Measurements from ENCODE around the gene ALMS1. TPM values are rescaled to one million over a fixed set of nuclear protein-coding genes. Genes with fewer than 3 reads are reported as not detected.
"Not testable (repeated sequence)": the region's sequence is repeated elsewhere in the genome, so short reads cannot be mapped to it uniquely, and the experiment has no call there.

ALMS1 gene
- polyA plus RNA-seq, 2 of the 4 experiments (the other 2 are of a cell fraction) = 5.2 to 13.5 TPM

DNA sequence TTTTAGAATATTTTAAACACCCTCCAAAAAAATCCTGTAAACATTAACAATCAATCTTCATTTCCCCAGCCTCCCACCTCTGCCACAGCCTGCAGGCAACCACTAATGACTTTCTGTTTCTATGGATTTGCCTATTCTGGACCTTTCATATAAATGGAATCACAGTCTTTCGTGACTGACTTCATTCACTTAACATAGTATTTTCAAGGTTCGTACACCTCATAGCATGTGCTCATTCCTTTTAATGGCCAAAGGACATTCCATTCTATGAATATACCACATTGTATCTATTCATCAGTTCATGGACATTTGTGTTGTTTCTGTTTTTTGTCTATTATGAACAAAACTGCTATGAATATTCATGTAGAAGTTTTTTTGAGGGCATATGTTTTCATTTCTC, 208.0 kb downstream of the ALMS1 start:
- ATAC-seq (no peak), DNase-seq (ENCODE audit: low read depth in 1 of 2, low spot score in 1 of 2) (no peak), FAIRE-seq (no peak)
- TF ChIP-seq ZNF302 (CRISPR knock-in tag; IDR thresholded peaks at IDR 0.05) (no peak), HOXB5 (CRISPR knock-in tag; IDR thresholded peaks at IDR 0.05) (no peak), HDAC2 (IDR thresholded peaks at IDR 0.05) (no peak), SMC3 (IDR thresholded peaks at IDR 0.05) (no peak), CHD4 (IDR thresholded peaks at IDR 0.05; ENCODE audit: borderline replicate concordance) (no peak), EP300 (IDR thresholded peaks at IDR 0.05) (no peak), CBX2 (IDR thresholded peaks at IDR 0.05; ENCODE audit: borderline replicate concordance, low read depth) (no peak), CEBPB (IDR thresholded peaks at IDR 0.05) (no peak), HOXA7 (CRISPR knock-in tag; IDR thresholded peaks at IDR 0.05) (no peak)
- TF ChIP-seq, protein P1, sequence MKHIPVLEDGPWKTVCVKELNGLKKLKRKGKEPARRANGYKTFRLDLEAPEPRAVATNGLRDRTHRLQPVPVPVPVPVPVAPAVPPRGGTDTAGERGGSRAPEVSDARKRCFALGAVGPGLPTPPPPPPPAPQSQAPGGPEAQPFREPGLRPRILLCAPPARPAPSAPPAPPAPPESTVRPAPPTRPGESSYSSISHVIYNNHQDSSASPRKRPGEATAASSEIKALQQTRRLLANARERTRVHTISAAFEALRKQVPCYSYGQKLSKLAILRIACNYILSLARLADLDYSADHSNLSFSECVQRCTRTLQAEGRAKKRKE (CRISPR knock-in tag; IDR thresholded peaks at IDR 0.05; ENCODE audit: low read depth) = no peak
- TF ChIP-seq, protein P2, sequence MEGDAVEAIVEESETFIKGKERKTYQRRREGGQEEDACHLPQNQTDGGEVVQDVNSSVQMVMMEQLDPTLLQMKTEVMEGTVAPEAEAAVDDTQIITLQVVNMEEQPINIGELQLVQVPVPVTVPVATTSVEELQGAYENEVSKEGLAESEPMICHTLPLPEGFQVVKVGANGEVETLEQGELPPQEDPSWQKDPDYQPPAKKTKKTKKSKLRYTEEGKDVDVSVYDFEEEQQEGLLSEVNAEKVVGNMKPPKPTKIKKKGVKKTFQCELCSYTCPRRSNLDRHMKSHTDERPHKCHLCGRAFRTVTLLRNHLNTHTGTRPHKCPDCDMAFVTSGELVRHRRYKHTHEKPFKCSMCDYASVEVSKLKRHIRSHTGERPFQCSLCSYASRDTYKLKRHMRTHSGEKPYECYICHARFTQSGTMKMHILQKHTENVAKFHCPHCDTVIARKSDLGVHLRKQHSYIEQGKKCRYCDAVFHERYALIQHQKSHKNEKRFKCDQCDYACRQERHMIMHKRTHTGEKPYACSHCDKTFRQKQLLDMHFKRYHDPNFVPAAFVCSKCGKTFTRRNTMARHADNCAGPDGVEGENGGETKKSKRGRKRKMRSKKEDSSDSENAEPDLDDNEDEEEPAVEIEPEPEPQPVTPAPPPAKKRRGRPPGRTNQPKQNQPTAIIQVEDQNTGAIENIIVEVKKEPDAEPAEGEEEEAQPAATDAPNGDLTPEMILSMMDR (IDR thresholded peaks at IDR 0.05) = no peak
- WGBS (ENCODE audit: missing lambda C conversion rate) = 89% methylated on average over 2 of the region's 2 CpGs
- no peaks in the 10 kb centered on the region for H3K4me1 ChIP-seq
- H3K27ac ChIP-seq = no peak overlapping the region
- peaks cover 5% of the 10 kb centered on the region; the same call in 1 of the 3 replicates for H3K9me3 ChIP-seq
- H3K4me2 ChIP-seq = no peak overlapping the region
- ChIA-PET CTCF (no interaction called here), POLR2A (no interaction called here)
- H3K4me3 ChIP-seq = no peak overlapping the region

DNA sequence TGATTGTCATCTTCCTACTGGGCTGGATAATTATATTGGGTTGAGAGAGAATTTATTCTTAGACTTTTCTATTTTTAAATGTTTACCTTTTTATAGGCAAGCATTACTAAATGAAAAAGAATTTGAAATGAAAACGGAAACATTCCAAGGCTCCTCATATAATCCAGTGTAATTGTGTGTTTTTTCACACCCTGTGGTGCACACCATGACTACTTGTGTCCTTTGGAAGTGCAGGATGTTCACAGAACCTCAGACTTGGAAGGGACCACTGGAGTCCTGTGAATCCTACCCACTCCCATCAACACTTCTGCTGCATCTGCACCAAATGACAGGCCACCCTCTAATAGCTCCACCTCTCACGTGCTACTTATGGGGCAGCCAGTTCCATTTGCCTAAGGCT, 208.6 kb downstream of the ALMS1 start:
- no peak overlapping the region for H3K4me3 ChIP-seq
- DNase-seq (ENCODE audit: low read depth in 1 of 2, low spot score in 1 of 2) (no peak), FAIRE-seq (no peak), ATAC-seq (no peak)
- ChIA-PET POLR2A (no interaction called here), CTCF (no interaction called here)
- H3K27ac ChIP-seq = no peak overlapping the region
- no peak overlapping the region for H3K4me2 ChIP-seq
- H3K9me3 ChIP-seq = peaks cover 5% of the 10 kb centered on the region; the same call in 1 of the 3 replicates
- WGBS (ENCODE audit: missing lambda C conversion rate) = 73% methylated on average over 2 of the region's 2 CpGs
- no peaks in the 10 kb centered on the region for H3K4me1 ChIP-seq
- TF ChIP-seq RNF2 (IDR thresholded peaks at IDR 0.05; ENCODE audit: borderline replicate concordance, low read depth) = no peak

DNA sequence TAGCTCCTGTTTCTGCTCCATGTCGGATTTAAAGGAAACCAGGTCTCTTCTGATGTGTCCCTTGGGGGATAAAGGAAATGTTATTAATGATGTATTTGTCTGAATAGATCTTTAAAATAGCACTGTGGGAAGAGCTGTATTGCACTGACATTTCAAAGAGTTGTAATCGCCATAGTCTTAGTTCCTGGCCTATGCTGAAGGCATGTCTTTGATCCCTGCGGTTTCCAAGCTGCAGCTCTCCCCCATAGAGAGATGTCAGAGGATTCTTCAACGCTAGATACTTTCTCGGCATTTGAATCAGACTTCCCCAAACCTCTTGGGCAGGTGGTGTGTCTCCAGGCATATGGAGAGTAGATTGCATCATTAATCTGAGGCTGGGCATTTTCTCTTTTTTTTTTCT, 216.1 kb downstream of the ALMS1 start:
- Histone ChIP-seq H3K4me3 (no peak overlapping the region), H3K27ac (no peak overlapping the region), H3K4me2 (no peak overlapping the region), H3K4me1 (no peaks in the 10 kb centered on the region), H3K9me3 (no peaks in the 10 kb centered on the region)
- WGBS (ENCODE audit: missing lambda C conversion rate) = 90% methylated on average over 5 of the region's 5 CpGs
- CTCF ChIA-PET = interaction anchor here (0.7 kb wide), 1 partner anchor 153 kb away, joined by 3 read pairs; no protein-coding TSS in a partner anchor
- no peak for ATAC-seq
- POLR2A ChIA-PET = no interaction called here
- no peak for FAIRE-seq
- TF ChIP-seq CBX2 (IDR thresholded peaks at IDR 0.05; ENCODE audit: borderline replicate concordance, low read depth) (no peak), EHMT2 (IDR thresholded peaks at IDR 0.05; ENCODE audit: low read depth) (no peak), HDAC2 (IDR thresholded peaks at IDR 0.05) (no peak), ESRRA (IDR thresholded peaks at IDR 0.05; ENCODE audit: borderline replicate concordance, low read length) (no peak), ZSCAN20 (CRISPR knock-in tag; IDR thresholded peaks at IDR 0.05) (no peak), HOXA7 (CRISPR knock-in tag; IDR thresholded peaks at IDR 0.05) (no peak), RAD21 (conservative IDR thresholded peaks at IDR 0.05 in 1 of 2, IDR thresholded peaks at IDR 0.05 in 1 of 2) (no peak), SREBF2 (IDR thresholded peaks at IDR 0.05) (no peak), HOXB13 (CRISPR knock-in tag; IDR thresholded peaks at IDR 0.05; ENCODE audit: low read depth) (no peak), MYC (IDR thresholded peaks at IDR 0.05; ENCODE audit: borderline replicate concordance, low read length) (no peak), ZNF302 (CRISPR knock-in tag; IDR thresholded peaks at IDR 0.05) (no peak)
- TF ChIP-seq, protein P3, sequence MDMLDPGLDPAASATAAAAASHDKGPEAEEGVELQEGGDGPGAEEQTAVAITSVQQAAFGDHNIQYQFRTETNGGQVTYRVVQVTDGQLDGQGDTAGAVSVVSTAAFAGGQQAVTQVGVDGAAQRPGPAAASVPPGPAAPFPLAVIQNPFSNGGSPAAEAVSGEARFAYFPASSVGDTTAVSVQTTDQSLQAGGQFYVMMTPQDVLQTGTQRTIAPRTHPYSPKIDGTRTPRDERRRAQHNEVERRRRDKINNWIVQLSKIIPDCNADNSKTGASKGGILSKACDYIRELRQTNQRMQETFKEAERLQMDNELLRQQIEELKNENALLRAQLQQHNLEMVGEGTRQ (IDR thresholded peaks at IDR 0.05) = no peak
- TF ChIP-seq, protein P4, sequence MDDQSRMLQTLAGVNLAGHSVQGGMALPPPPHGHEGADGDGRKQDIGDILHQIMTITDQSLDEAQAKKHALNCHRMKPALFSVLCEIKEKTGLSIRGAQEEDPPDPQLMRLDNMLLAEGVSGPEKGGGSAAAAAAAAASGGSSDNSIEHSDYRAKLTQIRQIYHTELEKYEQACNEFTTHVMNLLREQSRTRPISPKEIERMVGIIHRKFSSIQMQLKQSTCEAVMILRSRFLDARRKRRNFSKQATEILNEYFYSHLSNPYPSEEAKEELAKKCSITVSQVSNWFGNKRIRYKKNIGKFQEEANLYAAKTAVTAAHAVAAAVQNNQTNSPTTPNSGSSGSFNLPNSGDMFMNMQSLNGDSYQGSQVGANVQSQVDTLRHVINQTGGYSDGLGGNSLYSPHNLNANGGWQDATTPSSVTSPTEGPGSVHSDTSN (IDR thresholded peaks at IDR 0.05) = no peak
- TF ChIP-seq, protein P5, sequence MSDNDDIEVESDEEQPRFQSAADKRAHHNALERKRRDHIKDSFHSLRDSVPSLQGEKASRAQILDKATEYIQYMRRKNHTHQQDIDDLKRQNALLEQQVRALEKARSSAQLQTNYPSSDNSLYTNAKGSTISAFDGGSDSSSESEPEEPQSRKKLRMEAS (IDR thresholded peaks at IDR 0.05) = no peak
- no peak for DNase-seq (ENCODE audit: low read depth in 1 of 2, low spot score in 1 of 2)

DNA sequence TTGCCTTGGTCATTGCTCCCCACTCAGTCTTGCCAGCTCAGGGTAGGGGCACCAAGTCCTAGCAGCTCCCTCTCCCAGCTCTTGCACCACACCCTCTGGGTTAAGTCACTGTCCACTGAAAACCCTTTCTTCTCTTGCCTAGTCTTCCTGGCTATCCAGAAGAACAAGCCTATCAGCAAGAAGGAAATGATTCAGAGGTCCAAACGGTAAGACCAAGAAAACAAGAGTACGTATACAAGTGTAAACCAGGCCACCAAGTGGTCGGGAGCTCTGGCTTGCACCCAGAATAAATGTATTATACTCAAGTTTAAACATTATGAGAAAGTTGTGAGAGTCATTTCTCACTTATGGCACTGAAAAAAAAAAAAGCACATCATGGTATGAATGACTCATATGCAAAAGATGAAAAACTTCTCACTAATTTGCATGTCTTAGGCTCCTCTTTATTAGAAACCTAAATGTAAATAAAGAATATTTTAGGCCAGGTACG, 217.5 kb downstream of the ALMS1 start:
- H3K4me3 ChIP-seq; ATAC-seq; H3K4me2 ChIP-seq; DNase-seq (ENCODE audit: low read depth in 1 of 2, low spot score in 1 of 2); FAIRE-seq; POLR2A ChIA-PET; H3K9me3 ChIP-seq; H3K4me1 ChIP-seq; H3K27ac ChIP-seq: not testable (repeated sequence)
- CTCF ChIA-PET = interaction anchor here (1.2 kb wide), 1 partner anchor 15 kb away, joined by 3 read pairs; no protein-coding TSS in a partner anchor
- 75% methylated on average over 4 of the region's 4 CpGs for WGBS (ENCODE audit: missing lambda C conversion rate)
